ENCODE measurements around the gene FAM32A. TPM values are rescaled to one million over a fixed set of nuclear protein-coding genes. Genes with fewer than 3 reads are reported as not detected.

The FAM32A gene
- total RNA-seq, 4 donors from 2014 or later: 73.0 to 106 (median 88.6) TPM

GRCh38 chr19:16234552-16235445 is 49.6 kb downstream of the FAM32A start:
- in situ Hi-C loops (cut with MboI; ENCODE audit: low pct_ligation_motif_present in 1 of 4, low pct_unique_long_range_greater_than_20kb in 1 of 4, low sequenced_read_pairs in 3 of 4): no loop called here
- intact Hi-C loops (cut with DNase I; ENCODE audit: low total_unique reads): loop anchor here (5.0 kb wide), 1 partner anchor 753 kb away; no protein-coding TSS in a partner anchor
- Histone ChIP-seq H3K9me3 (no peaks in the 10 kb centered on the region), H3K36me3 (peaks cover 0 to 7% (median 3%) of the 10 kb centered on the region in 4 donors), H3K27ac (no peak overlapping the region), H3K4me3 (no peak overlapping the region), H3K27me3 (no peaks in the 10 kb centered on the region), H3K4me1 (no peaks in the 10 kb centered on the region)
- WGBS, 2 donors (ENCODE audit: low coverage in 1 of 2): 90 to 100% methylated on average over 4 to 40 of the region's 41 CpGs
- DNase-seq: no peak
- TF ChIP-seq POLR2A (IDR thresholded peaks at IDR 0.05): no peak
- no peak for TF ChIP-seq EP300 (IDR thresholded peaks at IDR 0.05; ENCODE audit: low read depth)
- no peak for TF ChIP-seq POLR2AphosphoS5 (IDR thresholded peaks at IDR 0.05)
- no peak for TF ChIP-seq CTCF (IDR thresholded peaks at IDR 0.05)

DNA sequence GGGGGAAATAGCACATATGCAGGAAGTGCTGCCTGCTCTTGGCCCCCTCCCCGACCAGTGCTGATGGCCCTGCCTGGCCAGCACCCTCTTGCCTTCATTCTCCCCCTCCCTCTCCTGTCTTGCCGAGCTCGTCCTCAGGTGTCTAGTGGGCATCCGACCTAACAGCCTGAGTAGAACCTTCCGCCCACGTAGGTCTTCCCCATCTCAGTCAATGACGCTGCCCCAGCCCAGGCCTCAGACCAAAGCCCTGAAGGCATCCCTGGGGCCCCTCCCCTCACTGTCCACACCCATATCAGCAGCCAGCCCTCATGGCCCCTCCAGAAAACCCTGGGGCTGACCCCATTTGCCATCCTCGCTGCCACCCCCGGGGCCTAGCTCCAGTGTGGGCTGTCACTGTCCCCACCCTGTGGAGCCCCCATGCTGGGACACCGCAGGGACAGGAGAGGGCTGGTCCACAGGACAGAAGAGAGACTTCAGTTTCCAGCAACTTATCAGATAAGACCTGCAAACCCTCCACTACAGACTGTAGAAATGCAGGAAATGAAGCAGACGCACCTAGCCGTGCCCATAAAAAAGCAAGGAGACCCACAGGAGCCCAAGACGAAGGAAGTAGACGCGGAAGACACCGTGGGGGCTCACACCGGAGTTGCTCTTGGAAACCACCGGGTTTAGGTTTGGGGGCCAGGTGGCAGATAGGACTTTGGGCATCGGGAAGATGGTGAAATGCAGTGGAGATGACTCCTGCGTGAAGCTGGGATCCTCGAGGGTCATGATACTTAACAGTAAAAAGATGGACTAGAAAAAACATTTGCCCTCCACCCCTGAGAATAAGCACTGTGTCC is 50.8 kb downstream of the FAM32A start:
- H3K4me3 ChIP-seq: no peak overlapping the region
- H3K9me3 ChIP-seq: no peaks in the 10 kb centered on the region
- peaks cover 0 to 7% (median 2%) of the 10 kb centered on the region in 4 donors for H3K36me3 ChIP-seq
- TF ChIP-seq CTCF (IDR thresholded peaks at IDR 0.05): no peak
- TF ChIP-seq POLR2A (IDR thresholded peaks at IDR 0.05): no peak
- no peaks in the 10 kb centered on the region for H3K4me1 ChIP-seq
- intact Hi-C loops (cut with DNase I; ENCODE audit: low total_unique reads) (no loop called here), in situ Hi-C loops (cut with MboI; ENCODE audit: low pct_ligation_motif_present in 1 of 4, low pct_unique_long_range_greater_than_20kb in 1 of 4, low sequenced_read_pairs in 3 of 4) (no loop called here)
- no peaks in the 10 kb centered on the region for H3K27me3 ChIP-seq
- WGBS, 2 donors (ENCODE audit: low coverage in 1 of 2): 90 to 93% methylated on average over 9 to 21 of the region's 21 CpGs
- DNase-seq: no peak
- no peak overlapping the region for H3K27ac ChIP-seq

Small RNAs within 50 kb of the gene (small RNA-seq; reads per million reads assigned to genes)
- 0 reads per million in 4 donors for gene RF00017

Other genes with a start within 250 kb of the FAM32A start
- not detected for gene OR10H4, start 236.4 kb upstream of the FAM32A start, total RNA-seq
- gene TPM4, start 108.9 kb upstream of the FAM32A start, total RNA-seq: 100 to 1,000 TPM; 228 to 491 (median 288) TPM
- gene RAB8A, start 73.5 kb upstream of the FAM32A start, total RNA-seq: 100 to 1,000 TPM in 1 of 4 donors, 10 to 100 TPM in 3; 22.3 to 102 (median 67.9) TPM
- 10 to 100 TPM; 17.6 to 55.4 (median 30.8) TPM for gene HSH2D, start 41.7 kb upstream of the FAM32A start, total RNA-seq
- gene CIB3, start 11.9 kb upstream of the FAM32A start, total RNA-seq: not detected
- gene AP1M1, start 12.5 kb downstream of the FAM32A start, total RNA-seq: 10 to 100 TPM; 15.1 to 41.8 (median 35.0) TPM
- gene KLF2, start 139.4 kb downstream of the FAM32A start, total RNA-seq: 10 to 100 TPM; 19.9 to 74.4 (median 48.9) TPM

Data from transverse colon (tissue), 4 donors.